Esophagus squamous epithelium (tissue), 4 donors: Measurements from ENCODE around the gene CTRL.

Experiments used
- POLR2A ChIP-seq, 4 donors: fragments of 450-650 bp; IDR thresholded peaks; one replicate each; pipeline ENCODE4 v1.6.1; 2017; ENCODE audit warnings: antibody characterized with exemption in 4 of 4, mild to moderate bottlenecking in 4 of 4, moderate library complexity in 3 of 4
- TF ChIP-seq, protein P1 (sequence below), 6 experiments: fragments of 450-650 bp in 4 of 6; fragments of 200-600 bp in 2 of 6; sonication (generic) in 2 of 6; IDR thresholded peaks; one replicate each; pipeline ENCODE4 v1.5.1; 2016 to 2019; ENCODE audit warnings: antibody characterized with exemption in 6 of 6, mild to moderate bottlenecking in 4 of 6, moderate library complexity in 4 of 6

DNA sequence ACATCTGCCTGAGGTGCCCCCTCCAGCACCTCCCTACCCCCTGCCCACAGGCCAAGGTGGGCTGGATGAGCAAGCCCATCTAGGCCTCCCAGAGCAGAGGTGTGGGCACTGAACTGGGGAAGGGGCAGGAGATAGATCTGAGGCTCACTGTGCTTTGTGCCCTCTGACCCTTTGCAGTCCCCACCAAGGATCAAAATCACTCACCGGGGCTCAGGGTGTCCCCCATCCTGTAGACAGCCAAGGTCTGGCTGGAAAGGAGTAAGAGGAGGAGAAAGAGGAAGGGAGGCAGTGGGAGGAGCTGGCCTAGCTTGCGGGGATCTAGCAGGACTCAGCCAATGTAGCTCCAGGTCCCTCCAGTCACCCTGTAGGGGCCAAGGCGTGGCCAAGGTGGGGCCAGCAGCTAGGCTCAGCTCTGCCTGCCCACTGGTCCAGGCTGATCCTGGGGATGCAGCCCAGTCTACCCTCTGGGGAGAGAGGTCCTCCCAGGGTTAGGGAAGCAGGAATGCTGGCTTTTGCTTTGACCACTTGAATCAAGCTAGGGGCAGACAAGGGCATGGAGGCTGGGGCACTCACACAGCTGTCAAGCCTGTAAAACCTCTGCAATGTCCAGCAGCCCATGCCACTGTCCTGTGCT, 35.0 kb upstream of the CTRL start:
- TF ChIP-seq, protein P1, sequence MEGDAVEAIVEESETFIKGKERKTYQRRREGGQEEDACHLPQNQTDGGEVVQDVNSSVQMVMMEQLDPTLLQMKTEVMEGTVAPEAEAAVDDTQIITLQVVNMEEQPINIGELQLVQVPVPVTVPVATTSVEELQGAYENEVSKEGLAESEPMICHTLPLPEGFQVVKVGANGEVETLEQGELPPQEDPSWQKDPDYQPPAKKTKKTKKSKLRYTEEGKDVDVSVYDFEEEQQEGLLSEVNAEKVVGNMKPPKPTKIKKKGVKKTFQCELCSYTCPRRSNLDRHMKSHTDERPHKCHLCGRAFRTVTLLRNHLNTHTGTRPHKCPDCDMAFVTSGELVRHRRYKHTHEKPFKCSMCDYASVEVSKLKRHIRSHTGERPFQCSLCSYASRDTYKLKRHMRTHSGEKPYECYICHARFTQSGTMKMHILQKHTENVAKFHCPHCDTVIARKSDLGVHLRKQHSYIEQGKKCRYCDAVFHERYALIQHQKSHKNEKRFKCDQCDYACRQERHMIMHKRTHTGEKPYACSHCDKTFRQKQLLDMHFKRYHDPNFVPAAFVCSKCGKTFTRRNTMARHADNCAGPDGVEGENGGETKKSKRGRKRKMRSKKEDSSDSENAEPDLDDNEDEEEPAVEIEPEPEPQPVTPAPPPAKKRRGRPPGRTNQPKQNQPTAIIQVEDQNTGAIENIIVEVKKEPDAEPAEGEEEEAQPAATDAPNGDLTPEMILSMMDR (IDR thresholded peaks at IDR 0.05), result no peak
- no peak for TF ChIP-seq POLR2A (IDR thresholded peaks at IDR 0.05)
